GM12878 (cell line): Measurements from ENCODE around the gene WBP11. TPM values are rescaled to one million over a fixed set of nuclear protein-coding genes. Genes with fewer than 3 reads are reported as not detected.

Experiments used
- ATAC-seq: fragments of 200-7000 bp; cut with Tn5 transposase; 3 replicates; pipeline ENCODE4 v1.9.1; 2020; ENCODE audit warnings: mild to moderate bottlenecking, moderate library complexity
- BruUV-seq: library from RNA; stranded (reverse); fragments of 400-500 nt; replicated peaks from 2 replicates; lab custom pipeline; 2021; lab: Mats Ljungman, UMichigan
- CTCF ChIA-PET: fragments of 300-600 bp; sonication (Branson Sonifier 250); formaldehyde crosslinking; extraction: SDS; loops from one replicate; lab custom pipeline; 2021; ENCODE audit warnings: inconsistent platforms; lab: Yijun Ruan, JAX
- POLR2A ChIA-PET: fragments of 350-600 bp; formaldehyde crosslinking; extraction: SDS; loops from one replicate; lab custom pipeline; 2021; ENCODE audit warnings: inconsistent platforms; lab: Charles Lee
- RAD21 ChIA-PET: fragments of 300-600 bp; sonication (Branson Sonifier 250); formaldehyde crosslinking; loops from one replicate; lab custom pipeline; 2023; ENCODE audit warnings: antibody characterized with exemption; ENCODE audit not compliant: unreplicated experiment; lab: Charles Lee
- SMC1A ChIA-PET: fragments of 300-600 bp; sonication (Branson Sonifier 250); formaldehyde crosslinking; loops from one replicate; lab custom pipeline; 2023; ENCODE audit not compliant: unreplicated experiment, uncharacterized antibody; lab: Charles Lee
- DNase-seq: peaks from one replicate; pipeline ENCODE4 v3.0.0-alpha.2; 2011; ENCODE audit warnings: low read depth, low spot score
- FAIRE-seq: peaks from 3 replicates; lab custom pipeline; 2011; peaks lifted over from hg19 to GRCh38; lab: Jason Lieb, UNC
- H2AFZ ChIP-seq: 2 replicates; pipeline ENCODE4 v1.6.0; 2011; ENCODE audit warnings: low read depth, low read length, control low read depth; ENCODE audit not compliant: control insufficient read depth
- H3K27ac ChIP-seq: 2 replicates; pipeline ENCODE4 v1.5.1; 2011; ENCODE audit warnings: control low read depth; ENCODE audit not compliant: control insufficient read depth, insufficient read depth
- H3K27me3 ChIP-seq, 2 experiments: replicated peaks in 1 of 2; 2 replicates each; pipeline versions ENCODE4 v1.6.0 to v1.6.1; 2011; ENCODE audit warnings: low read length in 1 of 2; ENCODE audit not compliant: control insufficient read depth in 2 of 2, insufficient read depth in 2 of 2
- H3K36me3 ChIP-seq, 2 experiments: 2 replicates each; pipeline ENCODE4 v1.5.1; 2011; ENCODE audit warnings: low read length in 1 of 2; ENCODE audit not compliant: control insufficient read depth in 2 of 2, insufficient read depth in 2 of 2
- H3K4me1 ChIP-seq: 2 replicates; pipeline ENCODE4 v1.6.1; 2011; ENCODE audit warnings: mild to moderate bottlenecking, low read length, moderate library complexity, mixed read lengths; ENCODE audit not compliant: control insufficient read depth, insufficient read depth
- H3K4me2 ChIP-seq: 2 replicates; pipeline ENCODE4 v1.6.0; 2011; ENCODE audit warnings: control low read depth; ENCODE audit not compliant: control insufficient read depth, insufficient read depth
- H3K4me3 ChIP-seq: fragments of 200-600 bp; sonication (generic); 2 replicates; pipeline ENCODE4 v1.5.1; 2016
- H3K79me2 ChIP-seq: 2 replicates; pipeline ENCODE4 v1.6.0; 2011; ENCODE audit warnings: low read length; ENCODE audit not compliant: control insufficient read depth, insufficient read depth
- H3K9ac ChIP-seq: 2 replicates; pipeline ENCODE4 v1.8.0; 2011; ENCODE audit warnings: low read length, control low read depth, mixed read lengths; ENCODE audit not compliant: control insufficient read depth, insufficient read depth
- H3K9me3 ChIP-seq: replicated peaks from 3 replicates; pipeline ENCODE4 v1.5.1; 2011; ENCODE audit warnings: mild to moderate bottlenecking, low read length; ENCODE audit not compliant: control insufficient read depth, insufficient read depth
- H4K20me1 ChIP-seq: 2 replicates; pipeline ENCODE4 v1.6.0; 2011; ENCODE audit not compliant: control insufficient read depth, insufficient read depth
- ATF7 ChIP-seq: fragments of 450-650 bp; IDR thresholded peaks from 2 replicates; pipeline ENCODE4 v1.6.1; 2016; ENCODE audit warnings: low read depth, mild to moderate bottlenecking
- BACH1 ChIP-seq: fragments of 450-650 bp; IDR thresholded peaks from 2 replicates; pipeline ENCODE4 v1.6.1; 2017; ENCODE audit warnings: mild to moderate bottlenecking, borderline replicate concordance
- CHD2 ChIP-seq: IDR thresholded peaks from 2 replicates; pipeline ENCODE4 v1.6.1; 2011; ENCODE audit warnings: low read depth, low read length, improper control_type of control experiment, borderline replicate concordance
- EP300 ChIP-seq, 2 experiments: fragments of 150-350 bp in 1 of 2; IDR thresholded peaks; 2 replicates each; pipeline ENCODE4 v1.6.1; 2011 to 2012; ENCODE audit warnings: low read depth in 2 of 2, low read length in 2 of 2, borderline replicate concordance in 1 of 2, improper control_type of control experiment in 1 of 2, inconsistent platforms in 1 of 2; ENCODE audit not compliant: control insufficient read depth in 1 of 2
- MEF2B ChIP-seq: fragments of 450-650 bp; IDR thresholded peaks from 2 replicates; pipeline ENCODE4 v1.6.1; 2018; ENCODE audit warnings: mild to moderate bottlenecking, moderate library complexity; ENCODE audit not compliant: partially characterized antibody, poor library complexity, severe bottlenecking
- MTA2 ChIP-seq: fragments of 450-650 bp; IDR thresholded peaks from 2 replicates; pipeline ENCODE4 v1.6.1; 2016; ENCODE audit warnings: low read depth, mild to moderate bottlenecking, moderate library complexity
- NFXL1 ChIP-seq: fragments of 450-650 bp; IDR thresholded peaks from 2 replicates; pipeline ENCODE4 v1.6.1; 2017; ENCODE audit warnings: antibody characterized with exemption, mild to moderate bottlenecking, borderline replicate concordance
- PRDM15 ChIP-seq: fragments of 450-650 bp; formaldehyde crosslinking; IDR thresholded peaks from 2 replicates; pipeline ENCODE4 v1.4.0; 2020; ENCODE audit warnings: mild to moderate bottlenecking, moderate library complexity
- SIN3A ChIP-seq: IDR thresholded peaks from 2 replicates; pipeline ENCODE4 v1.6.1; 2012; ENCODE audit warnings: low read depth, low read length, improper control_type of control experiment
- TBL1XR1 ChIP-seq: IDR thresholded peaks from 2 replicates; pipeline ENCODE4 v1.6.1; 2012; ENCODE audit warnings: low read depth, low read length, improper control_type of control experiment
- TCF7 ChIP-seq: IDR thresholded peaks from 2 replicates; pipeline ENCODE4 v1.6.1; 2014; ENCODE audit warnings: antibody characterized with exemption, borderline replicate concordance
- USF2 ChIP-seq: IDR thresholded peaks from 2 replicates; pipeline ENCODE4 v1.6.1; 2011; ENCODE audit warnings: low read depth, low read length, improper control_type of control experiment, borderline replicate concordance
- ZBTB33 ChIP-seq: fragments of 450-650 bp; IDR thresholded peaks from 2 replicates; pipeline ENCODE4 v1.6.1; 2017; ENCODE audit warnings: mild to moderate bottlenecking
- WGBS: methylation state at CpG from one replicate; pipeline ENCODE4 v1.1.6; 2016; ENCODE audit warnings: low lambda C conversion rate; ENCODE audit not compliant: insufficient replicate concordance, insufficient coverage; ENCODE audit errors: missing lambda C conversion rate; 5-methylcytosine and 5-hydroxymethylcytosine counted together
- in situ Hi-C: fragments of 300-500 bp; cut with MboI; formaldehyde crosslinking; loops from 9 replicates; pipeline ENCODE4 v1.14.3; 2018; ENCODE audit warnings: mixed read lengths
- intact Hi-C: fragments of 100-400 bp; cut with micrococcal nuclease; formaldehyde crosslinking; loops from one replicate; pipeline ENCODE4 v1.14.2; 2022; ENCODE audit not compliant: unreplicated experiment
- polyA plus RNA-seq, 11 experiments: library from polyadenylated mRNA; depleted of rRNA in 4 of 11; unstranded in 6 of 11; stranded (reverse) in 5 of 11; fragments of >200 nt; fragmentation: Nextera tagmentation in 4 of 11; fragmentation: Illumina TruSeq in 1 of 11; extraction: Ambion mirVana in 4 of 11; extraction: Trizol in 1 of 11; gene quantifications; 1 replicate in 1 of 11; 2 replicates in 10 of 11; pipeline versions ENCODE4 v1.2.1 to v1.2.3, GENCODE V29; 2011 to 2016; ENCODE audit warnings: inconsistent platforms in 2 of 11, missing spikeins in 2 of 11, low read depth in 1 of 11
- total RNA-seq, 4 experiments: library from RNA; depleted of rRNA in 3 of 4; stranded (reverse); fragments of >200 nt in 3 of 4; fragmentation: Illumina TruSeq in 1 of 4; extraction: Trizol in 1 of 4; gene quantifications; 2 replicates each; pipeline versions ENCODE4 v1.2.1 to v1.2.3, GENCODE V29; 2013 to 2021

The WBP11 gene
- total and polyA plus RNA-seq, 10 of the 15 experiments (the other 5 are each of a cell fraction or from before 2014, with no cell fraction given) = 11.5 to 107 (median 29.1) TPM

DNA sequence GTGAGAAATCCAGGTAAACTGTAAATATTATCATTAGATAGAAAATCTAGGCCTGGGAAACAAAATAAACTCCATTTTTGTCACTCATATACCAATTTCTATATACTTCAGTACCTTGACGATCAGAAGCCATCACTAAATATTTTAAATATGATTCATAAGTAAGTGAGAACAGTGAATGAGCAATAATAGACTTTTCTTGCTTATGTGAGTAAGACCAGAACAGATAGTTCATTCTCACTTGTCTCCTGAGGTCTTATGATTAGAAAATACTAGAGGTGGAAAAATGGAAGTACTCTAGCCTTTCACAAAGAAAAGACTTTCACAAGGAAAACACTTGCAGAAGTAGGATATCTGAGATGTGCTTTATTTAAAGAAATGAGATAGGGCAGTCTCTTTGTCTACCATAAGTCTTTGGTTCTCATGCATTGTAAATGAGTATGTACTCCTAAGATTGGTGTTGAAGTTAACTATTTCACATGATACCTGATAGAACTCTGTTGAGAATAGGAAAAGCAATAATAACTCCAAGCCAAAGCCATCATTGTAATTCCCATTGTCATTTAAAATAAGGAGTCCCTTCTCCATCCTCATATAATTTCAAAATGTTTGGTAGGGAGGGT, 20.8 kb upstream of the WBP11 start:
- H3K27ac ChIP-seq = no peak overlapping the region
- CTCF ChIA-PET = no interaction called here

More for the DNA sequence above, 20.8 kb upstream of the WBP11 start:
- Histone ChIP-seq H3K4me2 (no peak overlapping the region), H3K79me2 (no peaks in the 10 kb centered on the region), H3K36me3 (no peaks in the 10 kb centered on the region), H3K4me1 (no peaks in the 10 kb centered on the region), H3K9me3 (no peaks in the 10 kb centered on the region; the same call in 2 of the 3 replicates), H3K9ac (no peak overlapping the region), H3K4me3 (no peak overlapping the region), H4K20me1 (no peaks in the 10 kb centered on the region), H3K27me3 (no peaks in the 10 kb centered on the region), H2AFZ (no peak overlapping the region)
- in situ Hi-C loops (no loop called here), intact Hi-C loops (no loop called here)
- ATAC-seq (no peak), DNase-seq (no peak), FAIRE-seq (no peak)
- ChIA-PET SMC1A (interaction anchor here (1.3 kb wide), 1 partner anchor 40 kb away, joined by 4 read pairs; no protein-coding TSS in a partner anchor), POLR2A (no interaction called here), RAD21 (no interaction called here)
- TF ChIP-seq ATF7 (no peak), ZBTB33 (no peak), EP300 (IDR thresholded peaks at IDR 0.05; ENCODE audit: borderline replicate concordance in 1 of 2, control insufficient read depth in 1 of 2, low read depth in 2 of 2, low read length in 2 of 2) (no peak), NFXL1 (no peak), PRDM15 (no peak), MEF2B (no peak), TBL1XR1 (no peak), USF2 (no peak), CHD2 (no peak), MTA2 (no peak), TCF7 (no peak), SIN3A (no peak), BACH1 (no peak)
- no TSS peak for BruUV-seq
- 0% methylated on average over 1 of the region's 1 CpG for WGBS
